GM12878 (cell line): ENCODE results near the gene CHP1. TPM values are rescaled to one million over a fixed set of nuclear protein-coding genes. Genes with fewer than 3 reads are reported as not detected.
A peak's percentile ranks its signal among the peaks of the same experiment; 100 is the strongest.

Experiments
- ATF7 ChIP-seq: fragments of 450-650 bp; IDR thresholded peaks from 2 replicates; pipeline ENCODE4 v1.6.1; 2016; ENCODE audit warnings: low read depth, mild to moderate bottlenecking
- CBX5 ChIP-seq: sonication (generic); IDR thresholded peaks from 2 replicates; pipeline ENCODE4 v1.6.1; 2016; ENCODE audit warnings: low read depth, moderate library complexity, mild to moderate bottlenecking, inconsistent platforms
- CHD4 ChIP-seq: fragments of 200-600 bp; sonication (generic); IDR thresholded peaks from 2 replicates; pipeline ENCODE4 v1.6.1; 2016; ENCODE audit warnings: mild to moderate bottlenecking
- CREB1 ChIP-seq: IDR thresholded peaks from 2 replicates; pipeline ENCODE4 v1.6.1; 2012; ENCODE audit warnings: low read depth, mild to moderate bottlenecking, inconsistent platforms
- E2F8 ChIP-seq: fragments of 450-650 bp; IDR thresholded peaks from 2 replicates; pipeline ENCODE4 v1.6.1; 2018; ENCODE audit warnings: mild to moderate bottlenecking, low read depth, moderate library complexity; ENCODE audit not compliant: partially characterized antibody
- EGR1 ChIP-seq, 2 experiments: IDR thresholded peaks; 1 replicate in 1 of 2; 2 replicates in 1 of 2; pipeline ENCODE4 v1.6.1; 2011 to 2012; ENCODE audit warnings: low read depth in 2 of 2, low read length in 2 of 2, borderline replicate concordance in 1 of 2, mild to moderate bottlenecking in 1 of 2, moderate library complexity in 1 of 2
- FOXK2 ChIP-seq: fragments of 450-650 bp; IDR thresholded peaks from 2 replicates; pipeline ENCODE4 v1.6.1; 2017; ENCODE audit warnings: mild to moderate bottlenecking, moderate library complexity
- IKZF2 ChIP-seq, 2 experiments: fragments of 450-650 bp; IDR thresholded peaks; 2 replicates each; pipeline ENCODE4 v1.6.1; 2017; ENCODE audit warnings: mild to moderate bottlenecking in 2 of 2, moderate library complexity in 2 of 2
- JUND ChIP-seq: IDR thresholded peaks from 2 replicates; pipeline ENCODE4 v1.6.1; 2012; ENCODE audit warnings: low read depth, mild to moderate bottlenecking, low read length, improper control_type of control experiment, moderate library complexity
- KLF5 ChIP-seq: fragments of 450-650 bp; IDR thresholded peaks from 2 replicates; pipeline ENCODE4 v1.6.1; 2014; ENCODE audit warnings: mild to moderate bottlenecking; ENCODE audit not compliant: partially characterized antibody
- MEF2B ChIP-seq: fragments of 450-650 bp; IDR thresholded peaks from 2 replicates; pipeline ENCODE4 v1.6.1; 2018; ENCODE audit warnings: mild to moderate bottlenecking, moderate library complexity; ENCODE audit not compliant: partially characterized antibody, poor library complexity, severe bottlenecking
- MYC ChIP-seq: IDR thresholded peaks from 2 replicates; pipeline ENCODE4 v1.6.1; 2011; ENCODE audit warnings: mild to moderate bottlenecking, low read length, moderate library complexity, inconsistent platforms; ENCODE audit not compliant: insufficient read depth, insufficient replicate concordance, insufficient read length, severe bottlenecking
- SKIL ChIP-seq: fragments of 450-650 bp; IDR thresholded peaks from 2 replicates; pipeline ENCODE4 v1.6.1; 2017; ENCODE audit warnings: mild to moderate bottlenecking, low read depth, inconsistent platforms; ENCODE audit not compliant: poor library complexity, severe bottlenecking
- SMAD1 ChIP-seq: fragments of 450-650 bp; IDR thresholded peaks from 2 replicates; pipeline ENCODE4 v1.6.1; 2018; ENCODE audit warnings: mild to moderate bottlenecking, low read depth; ENCODE audit not compliant: partially characterized antibody
- TCF3 ChIP-seq: IDR thresholded peaks from 2 replicates; pipeline ENCODE4 v1.6.1; 2012; ENCODE audit warnings: low read depth, mild to moderate bottlenecking, low read length, borderline replicate concordance; ENCODE audit not compliant: insufficient read depth
- TCF7 ChIP-seq: IDR thresholded peaks from 2 replicates; pipeline ENCODE4 v1.6.1; 2014; ENCODE audit warnings: antibody characterized with exemption, borderline replicate concordance
- YY1 ChIP-seq: IDR thresholded peaks from 2 replicates; pipeline ENCODE4 v1.6.1; 2011; ENCODE audit warnings: low read depth, mild to moderate bottlenecking, low read length
- polyA plus RNA-seq, 11 experiments: library from polyadenylated mRNA; depleted of rRNA in 4 of 11; unstranded in 6 of 11; stranded (reverse) in 5 of 11; fragments of >200 nt; fragmentation: Nextera tagmentation in 4 of 11; fragmentation: Illumina TruSeq in 1 of 11; extraction: Ambion mirVana in 4 of 11; extraction: Trizol in 1 of 11; gene quantifications; 1 replicate in 1 of 11; 2 replicates in 10 of 11; pipeline versions ENCODE4 v1.2.1 to v1.2.3, GENCODE V29; 2011 to 2016; ENCODE audit warnings: inconsistent platforms in 2 of 11, missing spikeins in 2 of 11, low read depth in 1 of 11
- total RNA-seq, 4 experiments: library from RNA; depleted of rRNA in 3 of 4; stranded (reverse); fragments of >200 nt in 3 of 4; fragmentation: Illumina TruSeq in 1 of 4; extraction: Trizol in 1 of 4; gene quantifications; 2 replicates each; pipeline versions ENCODE4 v1.2.1 to v1.2.3, GENCODE V29; 2013 to 2021
- TF ChIP-seq, protein P1 (sequence below): IDR thresholded peaks from 2 replicates; pipeline ENCODE4 v1.6.1; 2012; ENCODE audit warnings: low read depth, low read length, improper control_type of control experiment
- TF ChIP-seq, protein P2 (sequence below): fragments of 450-650 bp; conservative IDR thresholded peaks from 2 replicates; pipeline ENCODE4 v1.6.1; 2017; ENCODE audit warnings: mild to moderate bottlenecking, moderate library complexity
- TF ChIP-seq, protein P3 (sequence below): fragments of 450-650 bp; IDR thresholded peaks from 2 replicates; pipeline ENCODE4 v1.6.1; 2017; ENCODE audit warnings: mild to moderate bottlenecking

CHP1 gene
- total and polyA plus RNA-seq, 10 of the 15 experiments (the other 5 are each of a cell fraction or from before 2014, with no cell fraction given), result 25.7 to 45.9 (median 39.1) TPM

DNA sequence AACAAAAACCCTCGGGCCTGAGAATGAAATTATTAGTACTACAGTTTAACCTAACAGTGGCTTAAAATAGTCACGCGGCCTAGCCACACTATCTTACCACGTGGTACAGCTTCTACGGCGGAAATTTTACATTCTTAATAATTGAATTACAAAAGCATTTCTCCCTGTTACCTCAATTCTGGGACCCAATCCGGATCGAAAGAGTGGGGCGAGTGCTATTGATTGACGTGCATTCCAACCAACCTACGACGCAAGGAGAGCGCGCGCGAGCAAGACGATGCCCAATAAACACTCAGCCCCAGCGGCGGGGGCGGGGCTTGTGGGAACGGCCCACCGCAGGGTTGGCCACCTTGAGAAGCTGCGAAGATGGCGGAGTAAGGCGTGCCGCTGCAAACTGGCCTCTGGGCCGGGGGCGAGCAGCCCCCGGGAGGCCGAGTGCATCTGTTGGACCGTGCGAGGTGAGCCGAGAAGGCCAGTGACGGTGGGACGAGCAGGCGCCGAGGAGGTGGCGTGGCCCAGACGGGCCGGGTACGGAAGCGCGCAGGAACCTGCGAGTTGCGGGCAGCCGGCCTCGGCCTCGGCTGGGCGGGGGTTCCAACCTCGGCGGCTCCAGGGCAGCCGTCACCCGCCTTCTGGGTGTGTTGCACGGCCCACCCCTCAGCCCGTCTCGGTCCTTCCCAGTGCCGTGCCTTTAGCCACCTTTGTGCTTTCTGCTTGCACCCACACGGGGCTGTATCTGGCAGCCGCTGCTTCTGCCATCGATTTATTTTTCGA lies 52.8 kb downstream of the CHP1 start (continued):
- TF ChIP-seq CBX5, result no peak
- TF ChIP-seq KLF5, result peak; percentile 73
- no peak for TF ChIP-seq EGR1 (IDR thresholded peaks at IDR 0.05; ENCODE audit: borderline replicate concordance in 1 of 2, low read depth in 2 of 2, low read length in 2 of 2)
- no peak for TF ChIP-seq TCF3
- TF ChIP-seq SKIL, result peak; percentile 67
- TF ChIP-seq JUND, result no peak
- TF ChIP-seq, protein P1, sequence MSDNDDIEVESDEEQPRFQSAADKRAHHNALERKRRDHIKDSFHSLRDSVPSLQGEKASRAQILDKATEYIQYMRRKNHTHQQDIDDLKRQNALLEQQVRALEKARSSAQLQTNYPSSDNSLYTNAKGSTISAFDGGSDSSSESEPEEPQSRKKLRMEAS, result no peak; the same call in 1 of the 2 replicates
- peak; percentile 59 for TF ChIP-seq SMAD1
- TF ChIP-seq IKZF2 (IDR thresholded peaks at IDR 0.05), result no peak
- peak; percentile 52 for TF ChIP-seq MYC
- no peak for TF ChIP-seq TCF7
- TF ChIP-seq MEF2B, result no peak
- TF ChIP-seq, protein P2, sequence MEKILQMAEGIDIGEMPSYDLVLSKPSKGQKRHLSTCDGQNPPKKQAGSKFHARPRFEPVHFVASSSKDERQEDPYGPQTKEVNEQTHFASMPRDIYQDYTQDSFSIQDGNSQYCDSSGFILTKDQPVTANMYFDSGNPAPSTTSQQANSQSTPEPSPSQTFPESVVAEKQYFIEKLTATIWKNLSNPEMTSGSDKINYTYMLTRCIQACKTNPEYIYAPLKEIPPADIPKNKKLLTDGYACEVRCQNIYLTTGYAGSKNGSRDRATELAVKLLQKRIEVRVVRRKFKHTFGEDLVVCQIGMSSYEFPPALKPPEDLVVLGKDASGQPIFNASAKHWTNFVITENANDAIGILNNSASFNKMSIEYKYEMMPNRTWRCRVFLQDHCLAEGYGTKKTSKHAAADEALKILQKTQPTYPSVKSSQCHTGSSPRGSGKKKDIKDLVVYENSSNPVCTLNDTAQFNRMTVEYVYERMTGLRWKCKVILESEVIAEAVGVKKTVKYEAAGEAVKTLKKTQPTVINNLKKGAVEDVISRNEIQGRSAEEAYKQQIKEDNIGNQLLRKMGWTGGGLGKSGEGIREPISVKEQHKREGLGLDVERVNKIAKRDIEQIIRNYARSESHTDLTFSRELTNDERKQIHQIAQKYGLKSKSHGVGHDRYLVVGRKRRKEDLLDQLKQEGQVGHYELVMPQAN, result peak; percentile 86
- TF ChIP-seq YY1, result peak; percentile 98
- TF ChIP-seq, protein P3, sequence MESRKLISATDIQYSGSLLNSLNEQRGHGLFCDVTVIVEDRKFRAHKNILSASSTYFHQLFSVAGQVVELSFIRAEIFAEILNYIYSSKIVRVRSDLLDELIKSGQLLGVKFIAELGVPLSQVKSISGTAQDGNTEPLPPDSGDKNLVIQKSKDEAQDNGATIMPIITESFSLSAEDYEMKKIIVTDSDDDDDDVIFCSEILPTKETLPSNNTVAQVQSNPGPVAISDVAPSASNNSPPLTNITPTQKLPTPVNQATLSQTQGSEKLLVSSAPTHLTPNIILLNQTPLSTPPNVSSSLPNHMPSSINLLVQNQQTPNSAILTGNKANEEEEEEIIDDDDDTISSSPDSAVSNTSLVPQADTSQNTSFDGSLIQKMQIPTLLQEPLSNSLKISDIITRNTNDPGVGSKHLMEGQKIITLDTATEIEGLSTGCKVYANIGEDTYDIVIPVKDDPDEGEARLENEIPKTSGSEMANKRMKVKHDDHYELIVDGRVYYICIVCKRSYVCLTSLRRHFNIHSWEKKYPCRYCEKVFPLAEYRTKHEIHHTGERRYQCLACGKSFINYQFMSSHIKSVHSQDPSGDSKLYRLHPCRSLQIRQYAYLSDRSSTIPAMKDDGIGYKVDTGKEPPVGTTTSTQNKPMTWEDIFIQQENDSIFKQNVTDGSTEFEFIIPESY, result no peak
- no peak for TF ChIP-seq FOXK2
- no peak for TF ChIP-seq CHD4
- peak; percentile 92 for TF ChIP-seq CREB1
- TF ChIP-seq E2F8, result peak; percentile 82
- TF ChIP-seq ATF7, result no peak; the same call in 1 of the 2 replicates
